HG03139 (cell line): ENCODE results near the gene RAB5B.
A peak's percentile ranks its signal among the peaks of the same experiment; 100 is the strongest.
"Not testable (repeated sequence)": the region's sequence is repeated elsewhere in the genome, so short reads cannot be mapped to it uniquely, and the experiment has no call there.

ENCODE experiments used
- ATAC-seq: cut with Tn5 transposase; IDR thresholded peaks from one replicate; pipeline ENCODE4 v1.9.1; 2021; ENCODE audit not compliant: unreplicated experiment

RAB5B gene

DNA sequence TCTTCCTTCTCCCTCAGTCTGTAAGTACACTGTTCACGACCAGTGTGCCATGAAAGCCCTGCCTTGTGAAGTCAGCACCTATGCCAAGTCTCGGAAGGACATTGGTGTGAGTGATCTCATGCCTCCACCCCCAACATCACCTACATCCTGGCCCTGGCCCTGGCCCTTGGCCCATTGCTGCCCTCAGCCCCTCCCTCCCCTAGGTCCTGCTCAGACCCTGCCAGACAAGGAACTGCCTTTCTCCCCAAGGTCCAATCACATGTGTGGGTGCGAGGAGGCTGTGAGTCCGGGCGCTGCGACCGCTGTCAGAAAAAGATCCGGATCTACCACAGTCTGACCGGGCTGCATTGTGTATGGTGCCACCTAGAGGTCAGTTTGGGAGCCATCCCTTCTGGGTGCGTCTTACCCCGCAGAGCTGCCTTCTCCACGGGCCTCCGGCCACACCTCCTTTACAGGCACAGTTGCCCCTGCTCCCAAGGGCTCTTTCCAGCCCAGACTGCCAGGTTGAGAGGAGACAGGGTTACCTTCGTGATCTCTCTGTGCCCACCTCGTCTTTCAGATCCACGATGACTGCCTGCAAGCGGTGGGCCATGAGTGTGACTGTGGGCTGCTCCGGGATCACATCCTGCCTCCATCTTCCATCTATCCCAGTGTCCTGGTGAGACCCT lies 33.7 kb upstream of the RAB5B start:
- ATAC-seq = peak; percentile 88

DNA sequence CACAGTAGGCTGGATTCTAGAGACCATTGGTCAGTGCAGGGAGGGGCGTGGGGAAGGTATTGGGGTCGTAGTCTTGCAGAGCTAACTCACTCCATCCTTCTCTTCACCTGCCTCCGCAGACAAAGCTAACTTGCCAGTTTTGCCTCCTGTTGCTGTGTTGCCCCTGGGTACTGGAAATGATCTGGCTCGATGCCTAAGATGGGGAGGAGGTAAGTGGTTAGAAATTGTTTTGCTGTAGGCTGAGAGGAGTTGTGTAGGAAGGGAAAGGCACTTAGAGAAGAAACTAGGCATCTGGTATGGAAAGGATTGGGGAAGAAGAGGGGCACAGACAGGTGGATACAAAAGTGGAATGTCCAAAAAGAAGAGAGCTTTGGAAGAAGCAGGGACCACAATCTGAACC lies 31.8 kb upstream of the RAB5B start:
- ATAC-seq = no peak

DNA sequence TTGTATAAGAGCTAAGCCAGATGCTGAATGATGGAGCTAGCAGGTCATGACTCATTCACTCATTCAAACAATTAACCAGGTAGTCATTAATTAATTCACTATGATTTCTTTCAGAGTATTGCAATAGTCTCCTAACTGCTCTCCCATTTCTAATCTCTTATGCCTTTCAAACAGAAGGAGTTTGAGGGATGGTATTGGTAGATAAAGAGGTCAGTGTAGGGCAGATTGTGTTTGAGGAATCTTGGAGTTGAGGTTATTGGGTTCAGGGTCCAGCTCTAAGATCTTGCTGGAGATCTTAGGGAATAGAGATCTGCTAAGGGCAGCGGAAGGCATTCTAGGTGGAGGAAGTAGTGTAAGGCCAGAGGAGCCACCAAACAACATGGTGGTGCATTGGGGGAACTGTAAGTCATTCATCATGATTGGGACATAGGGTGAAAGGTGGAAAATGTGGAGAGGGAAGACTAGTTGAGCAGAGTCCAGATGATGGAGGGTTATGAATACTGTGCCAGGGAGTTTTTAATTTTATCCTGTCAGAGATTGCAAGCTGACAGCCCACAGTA lies 31.2 kb upstream of the RAB5B start:
- no peak for ATAC-seq

- ATAC-seq = no peak
These were observed 27.3 kb upstream of the RAB5B start for GRCh38 chr12:55946553-55946952.

DNA sequence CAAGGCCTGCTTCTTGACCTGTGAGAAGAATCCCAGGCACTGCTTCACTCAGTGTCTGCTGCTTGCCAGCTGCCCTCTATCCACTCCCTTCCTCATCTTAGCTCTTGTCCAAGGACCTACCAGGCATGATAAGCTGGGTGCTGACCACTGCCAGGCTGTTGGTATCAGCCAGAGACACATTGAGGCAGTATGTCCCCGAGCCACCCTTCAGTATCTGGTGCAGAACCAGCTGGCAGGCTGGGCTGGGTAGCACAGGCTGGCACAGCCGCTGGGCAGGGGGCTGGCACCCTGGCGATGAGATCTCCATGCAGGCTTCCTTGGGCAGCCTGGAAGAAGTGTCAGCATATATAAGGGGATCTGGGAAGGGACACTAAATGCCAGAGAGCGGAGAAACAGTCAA lies 18.5 kb upstream of the RAB5B start:
- ATAC-seq = no peak

GRCh38 chr12:55955800-55956508 lies 17.9 kb upstream of the RAB5B start:
- ATAC-seq = no peak

DNA sequence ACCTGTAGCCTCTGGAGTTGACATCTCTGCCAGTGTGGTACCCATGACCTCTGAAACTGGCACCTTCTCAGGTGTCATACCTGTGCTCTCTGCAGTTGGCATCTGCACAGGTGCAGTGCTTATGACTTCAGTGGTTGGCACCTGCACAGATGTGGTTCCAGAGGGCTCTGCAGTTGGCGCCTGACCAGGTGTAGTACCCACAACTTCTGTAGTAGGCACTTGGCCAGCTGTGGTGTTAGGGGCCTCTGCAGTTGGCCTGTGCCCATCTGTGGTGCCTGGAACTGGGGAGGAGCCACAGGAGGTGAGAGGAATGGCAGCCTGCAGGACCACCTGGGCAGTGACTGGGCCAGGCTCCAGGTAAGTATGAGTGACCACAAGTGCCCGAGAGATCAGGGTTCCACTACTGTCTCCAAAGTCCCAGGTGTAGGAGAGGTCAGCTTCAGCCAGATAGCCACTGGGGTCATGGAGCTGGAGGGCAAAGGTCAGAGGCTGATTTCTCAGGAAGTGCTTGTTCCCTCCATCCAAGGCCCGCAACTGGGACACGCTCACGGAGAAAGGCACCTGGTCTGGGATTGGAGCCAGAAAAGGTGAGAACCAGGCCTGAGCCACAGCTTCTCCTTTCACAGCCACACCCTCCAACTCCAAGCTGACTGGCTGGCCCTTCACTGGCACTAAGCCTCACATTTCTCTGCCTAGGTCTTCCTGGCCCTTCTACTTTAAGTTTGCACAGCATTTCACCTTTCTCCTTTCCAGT lies 16.6 kb upstream of the RAB5B start:
- ATAC-seq = no peak

- ATAC-seq = no peak
These were observed 10.1 kb upstream of the RAB5B start for GRCh38 chr12:55963760-55964159.

- no peak for ATAC-seq
These were observed 8.6 kb upstream of the RAB5B start for GRCh38 chr12:55965240-55965639.

- ATAC-seq = no peak
These were observed 7.9 kb upstream of the RAB5B start, which contains the start of gene PMEL for GRCh38 chr12:55965941-55966407. Gene PMEL, minus strand, starts transcription at chr12:55966042. Its CDS starts 31 bp downstream, at chr12:55966011.

- ATAC-seq = peak; percentile 96
These were observed 7.2 kb upstream of the RAB5B start, which contains the start of gene CDK2 for GRCh38 chr12:55966408-55967281. Gene CDK2, plus strand, starts transcription at chr12:55966830. Its CDS starts 179 bp downstream, at chr12:55967009.

DNA sequence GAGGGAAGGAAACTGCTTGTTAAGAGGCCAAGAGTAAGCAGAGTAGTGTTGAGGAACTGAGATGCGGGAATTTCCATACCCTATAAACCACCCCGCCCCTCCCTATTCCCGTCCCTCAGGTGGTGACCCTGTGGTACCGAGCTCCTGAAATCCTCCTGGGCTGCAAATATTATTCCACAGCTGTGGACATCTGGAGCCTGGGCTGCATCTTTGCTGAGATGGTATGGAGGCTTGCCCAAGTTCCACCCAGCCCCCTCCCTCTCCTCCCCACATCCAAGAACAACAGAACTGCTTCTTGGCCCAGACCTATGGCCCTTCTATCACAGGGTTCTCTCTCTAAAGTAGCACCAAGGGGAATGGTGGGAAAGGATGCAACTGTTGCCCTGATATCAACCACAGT lies 4.5 kb upstream of the RAB5B start:
- no peak for ATAC-seq

DNA sequence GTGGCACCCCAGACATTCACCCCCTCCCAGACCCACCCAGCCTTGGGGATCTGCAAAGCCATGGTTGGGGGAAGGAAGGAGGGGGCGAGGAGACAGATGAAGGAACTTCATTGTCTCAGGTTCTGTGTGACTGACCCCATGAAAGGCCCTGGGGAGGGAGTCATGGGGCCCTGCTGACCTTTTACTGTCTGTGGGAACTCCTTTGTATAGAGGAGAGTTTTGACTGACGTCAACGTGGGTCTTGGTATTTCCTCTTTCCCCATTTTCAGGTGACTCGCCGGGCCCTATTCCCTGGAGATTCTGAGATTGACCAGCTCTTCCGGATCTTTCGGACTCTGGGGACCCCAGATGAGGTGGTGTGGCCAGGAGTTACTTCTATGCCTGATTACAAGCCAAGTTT lies 3.1 kb upstream of the RAB5B start:
- ATAC-seq = no peak

- no peak for ATAC-seq
These were observed 1.8 kb upstream of the RAB5B start for GRCh38 chr12:55972042-55972441.

GRCh38 chr12:55972456-55972855 lies 1.4 kb upstream of the RAB5B start:
- ATAC-seq = no peak

- ATAC-seq = no peak
These were observed 823 bp upstream of the RAB5B start for GRCh38 chr12:55972911-55973598.

DNA sequence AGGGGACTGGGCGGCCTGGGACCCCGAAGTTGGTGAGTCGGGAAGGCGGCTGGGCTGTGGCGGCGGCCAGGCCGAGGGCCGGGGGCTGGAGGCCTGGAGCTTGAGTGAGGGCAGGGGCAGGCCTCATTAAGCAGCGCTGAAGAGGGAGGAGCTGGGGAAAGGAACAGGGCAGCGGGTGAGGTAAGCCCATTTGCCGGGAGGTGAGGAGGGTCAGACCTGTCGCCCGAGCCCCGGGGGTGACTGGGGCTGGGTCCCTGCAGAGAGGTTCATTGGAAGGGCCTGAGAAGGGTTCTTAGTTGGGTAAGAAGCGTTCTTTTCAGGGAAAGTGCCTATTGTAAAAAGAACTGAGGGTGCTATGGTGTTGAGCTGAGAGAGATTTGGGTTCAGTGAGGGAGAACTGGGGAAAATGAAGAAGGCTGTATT lies 441 bp downstream of the RAB5B start:
- ATAC-seq = peak; percentile 17

DNA sequence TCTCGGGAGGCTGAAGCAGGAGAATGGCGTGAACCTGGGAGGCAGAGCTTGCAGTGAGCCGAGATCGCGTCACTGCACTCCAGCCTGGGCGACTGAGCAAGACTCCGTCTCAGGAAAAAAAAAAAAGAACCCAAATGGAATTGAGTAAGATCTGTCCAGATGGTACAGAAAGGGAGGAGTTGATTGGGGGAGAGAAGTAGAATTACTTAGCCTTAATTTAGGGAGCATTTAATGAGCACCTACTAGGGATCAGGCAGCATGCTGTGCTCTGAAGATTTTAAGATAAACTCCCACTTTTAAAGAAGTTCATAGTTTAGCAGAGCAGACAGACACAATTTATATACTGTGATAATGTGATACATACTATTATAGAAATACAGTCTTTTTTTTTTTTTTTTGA lies 4.5 kb downstream of the RAB5B start:
- no peak for ATAC-seq

- no peak for ATAC-seq
These were observed 5.2 kb downstream of the RAB5B start for GRCh38 chr12:55979069-55979468.

- ATAC-seq = not testable (repeated sequence)
These were observed 8.0 kb downstream of the RAB5B start for GRCh38 chr12:55981882-55982281.
